Smooth muscle cell (in vitro differentiated cells): ENCODE results near the gene CUX1. TPM values are rescaled to one million over a fixed set of nuclear protein-coding genes. Genes with fewer than 3 reads are reported as not detected.

Experiments used
- DNase-seq: peaks from one replicate; lab custom pipeline; 2025; ENCODE audit not compliant: unreplicated experiment; lab: John Stamatoyannopoulos, UW
- H2AFZ ChIP-seq: fragments of 200-600 bp; sonication (generic); 2 replicates; pipeline ENCODE4 v1.6.0; 2016; ENCODE audit warnings: antibody characterized with exemption, low read depth, mild to moderate bottlenecking
- H3F3A ChIP-seq: fragments of 200-600 bp; sonication (generic); 2 replicates; pipeline ENCODE4 v1.6.0; 2017; ENCODE audit warnings: antibody characterized with exemption, low read depth
- H3K27ac ChIP-seq: fragments of 200-600 bp; sonication (generic); 2 replicates; pipeline ENCODE4 v1.5.1; 2016; ENCODE audit warnings: low read depth, mild to moderate bottlenecking
- H3K27me3 ChIP-seq: fragments of 200-600 bp; sonication (generic); 2 replicates; pipeline ENCODE4 v1.6.1; 2016; ENCODE audit warnings: low read depth, mild to moderate bottlenecking
- H3K36me3 ChIP-seq: fragments of 200-600 bp; sonication (generic); 2 replicates; pipeline ENCODE4 v1.5.1; 2016; ENCODE audit warnings: low read depth
- H3K4me1 ChIP-seq: fragments of 200-600 bp; sonication (generic); 2 replicates; pipeline ENCODE4 v1.5.1; 2016; ENCODE audit warnings: low read depth
- H3K4me2 ChIP-seq: fragments of 200-600 bp; sonication (generic); 2 replicates; pipeline ENCODE4 v1.6.0; 2016; ENCODE audit warnings: mild to moderate bottlenecking
- H3K4me3 ChIP-seq: fragments of 200-600 bp; sonication (generic); 2 replicates; pipeline ENCODE4 v1.5.1; 2016; ENCODE audit warnings: mild to moderate bottlenecking
- H3K79me2 ChIP-seq: fragments of 200-600 bp; sonication (generic); 2 replicates; pipeline ENCODE4 v1.6.0; 2016; ENCODE audit warnings: low read depth, mild to moderate bottlenecking
- H3K9ac ChIP-seq: fragments of 200-600 bp; sonication (generic); 2 replicates; pipeline ENCODE4 v1.6.0; 2016; ENCODE audit warnings: low read depth
- H3K9me3 ChIP-seq: fragments of 200-600 bp; sonication (generic); replicated peaks from 2 replicates; pipeline ENCODE4 v1.5.1; 2016; ENCODE audit warnings: low read depth
- H4K20me1 ChIP-seq: fragments of 200-600 bp; sonication (generic); 2 replicates; pipeline ENCODE4 v1.6.0; 2016; ENCODE audit warnings: low read depth
- CTCF ChIP-seq: fragments of 200-600 bp; sonication (generic); IDR thresholded peaks from 2 replicates; pipeline ENCODE4 v1.5.1; 2017; ENCODE audit warnings: borderline replicate concordance, mild to moderate bottlenecking, antibody characterized with exemption; ENCODE audit not compliant: insufficient read depth, poor library complexity, severe bottlenecking
- WGBS: methylation state at CpG from one replicate; pipeline ENCODE4 v1.1.7; 2016; ENCODE audit warnings: low lambda C conversion rate; 5-methylcytosine and 5-hydroxymethylcytosine counted together
- polyA plus RNA-seq: library from polyadenylated mRNA; unstranded; fragments of >200 nt; fragmentation: Nextera tagmentation; extraction: Ambion mirVana; gene quantifications from 2 replicates; pipeline ENCODE4 v1.2.1, GENCODE V29; 2016
- total RNA-seq: library from RNA; depleted of rRNA; stranded (reverse); fragments of >200 nt; gene quantifications from 2 replicates; pipeline ENCODE4 v1.2.3, GENCODE V29; 2014

Gene CUX1
- total and polyA plus RNA-seq, 2 experiments from 2014 or later: 56.3 to 78.4 TPM

DNA sequence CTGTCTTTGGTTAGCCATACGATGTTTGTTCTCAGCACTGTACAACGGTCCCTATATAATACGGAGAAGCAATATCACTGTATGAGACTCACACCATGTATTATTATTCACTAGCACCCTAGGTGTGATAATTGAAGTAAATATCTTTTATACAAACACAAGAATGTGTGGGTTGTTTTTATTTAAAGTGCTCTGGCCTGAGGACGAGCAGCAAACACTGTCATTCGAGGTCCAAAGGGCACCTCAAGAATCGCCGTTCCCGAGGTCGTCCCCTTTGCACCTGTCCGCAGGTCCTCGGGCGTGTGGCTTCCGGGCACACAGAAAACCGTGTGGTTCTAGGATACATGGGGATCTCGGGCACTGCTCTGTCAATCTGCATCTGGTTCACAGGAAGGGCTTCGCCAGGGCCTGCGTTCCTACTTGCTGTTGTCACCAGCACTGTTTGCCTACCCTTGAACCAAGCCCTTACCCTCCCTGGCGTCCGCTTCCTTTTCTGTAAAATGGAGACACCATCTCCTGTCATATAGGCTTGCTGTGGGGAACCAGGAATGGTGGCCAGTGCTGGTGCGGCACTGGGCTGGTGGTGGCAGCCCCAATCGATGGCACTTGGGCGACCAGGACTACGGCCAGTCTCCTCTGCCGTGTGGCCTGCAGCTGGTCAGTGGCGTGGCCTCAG, 440.8 kb downstream of the CUX1 start:
- Histone ChIP-seq H3K4me1 (no peaks in the 10 kb centered on the region), H3K27ac (no peak overlapping the region), H3F3A (no peaks in the 10 kb centered on the region), H3K27me3 (no peaks in the 10 kb centered on the region), H3K9me3 (no peaks in the 10 kb centered on the region), H3K4me3 (no peak overlapping the region), H3K36me3 (no peaks in the 10 kb centered on the region), H3K9ac (no peak overlapping the region), H3K79me2 (no peaks in the 10 kb centered on the region), H2AFZ (no peak overlapping the region), H4K20me1 (peaks cover 13% of the 10 kb centered on the region), H3K4me2 (no peak overlapping the region)
- no peak for TF ChIP-seq CTCF
- DNase-seq: no peak
- WGBS: 96% methylated on average over 25 of the region's 25 CpGs

DNA sequence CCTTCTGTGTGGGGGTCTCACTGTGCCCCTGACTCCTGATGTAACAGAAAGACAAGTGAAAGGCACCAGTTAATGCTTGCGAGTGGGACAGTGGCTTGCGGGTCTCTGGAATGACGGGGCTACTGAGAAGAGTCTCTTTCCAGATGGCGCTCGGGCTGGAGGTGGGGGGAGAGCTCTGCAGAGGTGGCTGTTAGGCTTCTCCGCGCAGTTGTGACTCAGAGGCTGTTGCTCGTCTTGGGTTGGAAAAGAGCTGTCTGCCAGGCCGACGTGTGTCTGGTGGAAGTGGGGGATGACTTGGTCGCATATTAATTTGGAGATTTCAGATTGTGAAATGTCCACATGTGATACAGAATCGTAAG, 441.3 kb downstream of the CUX1 start:
- Histone ChIP-seq H3K9me3 (no peaks in the 10 kb centered on the region), H4K20me1 (peaks cover 8% of the 10 kb centered on the region), H2AFZ (no peak overlapping the region), H3K4me1 (no peaks in the 10 kb centered on the region), H3K9ac (no peak overlapping the region), H3K36me3 (no peaks in the 10 kb centered on the region), H3K27me3 (no peaks in the 10 kb centered on the region), H3K4me2 (no peak overlapping the region), H3K4me3 (no peak overlapping the region), H3K27ac (peak overlapping the region; percentile 77), H3F3A (no peaks in the 10 kb centered on the region), H3K79me2 (no peaks in the 10 kb centered on the region)
- no peak for TF ChIP-seq CTCF
- no peak for DNase-seq
- 34% methylated on average over 12 of the region's 12 CpGs for WGBS

DNA sequence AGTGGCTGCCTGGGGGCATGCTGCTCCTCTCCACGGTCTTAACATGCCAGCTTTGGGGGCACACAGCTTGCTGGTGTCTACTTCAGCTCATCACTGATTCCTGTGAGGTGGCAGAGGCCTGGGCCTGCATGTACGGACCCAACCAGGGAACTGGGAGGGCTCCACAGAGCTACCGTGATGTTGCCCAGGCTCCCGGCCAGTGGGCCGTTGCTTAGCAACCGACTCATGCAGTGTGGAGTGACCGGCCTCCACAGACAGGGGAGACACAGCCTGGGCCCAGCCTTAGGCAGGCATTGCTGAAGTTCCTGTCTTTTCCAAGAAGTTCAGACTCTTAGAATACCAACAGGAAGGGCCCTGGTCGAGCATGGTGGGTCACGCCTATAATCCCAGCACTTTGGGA, 443.4 kb downstream of the CUX1 start:
- peaks cover 5% of the 10 kb centered on the region for H4K20me1 ChIP-seq
- peak overlapping the region; percentile 67 for H3K27ac ChIP-seq
- H3K4me3 ChIP-seq: no peak overlapping the region
- no peaks in the 10 kb centered on the region for H3K79me2 ChIP-seq
- TF ChIP-seq CTCF: no peak
- H3K4me1 ChIP-seq: no peaks in the 10 kb centered on the region
- no peak overlapping the region for H3K9ac ChIP-seq
- H3K27me3 ChIP-seq: no peaks in the 10 kb centered on the region
- no peaks in the 10 kb centered on the region for H3K36me3 ChIP-seq
- peak; percentile 10 for DNase-seq
- no peaks in the 10 kb centered on the region for H3F3A ChIP-seq
- no peak overlapping the region for H3K4me2 ChIP-seq
- H3K9me3 ChIP-seq: no peaks in the 10 kb centered on the region
- WGBS: 52% methylated on average over 9 of the region's 9 CpGs
- no peak overlapping the region for H2AFZ ChIP-seq

DNA sequence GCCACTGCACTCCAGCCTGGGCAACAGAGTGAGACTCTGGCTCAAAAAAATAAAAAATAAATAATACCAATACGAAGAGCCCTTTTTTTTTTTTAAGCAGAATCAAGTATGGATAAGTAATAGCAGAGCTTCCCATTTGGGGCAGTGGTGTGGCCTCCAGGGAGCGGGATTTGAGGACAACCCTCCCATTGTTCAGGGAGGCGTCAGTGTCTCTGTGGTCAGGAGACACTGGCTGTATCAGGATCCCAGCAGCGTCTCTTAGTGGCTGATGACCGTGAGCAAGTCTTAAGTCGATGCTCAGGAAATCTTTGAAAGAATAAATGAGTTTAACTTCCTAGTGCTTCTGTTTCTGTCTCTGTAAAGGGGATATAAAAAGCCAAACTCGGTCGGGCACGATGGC, 444.0 kb downstream of the CUX1 start:
- no peak for TF ChIP-seq CTCF
- Histone ChIP-seq H3F3A (no peaks in the 10 kb centered on the region), H3K27me3 (no peaks in the 10 kb centered on the region), H2AFZ (no peak overlapping the region), H4K20me1 (peaks cover 5% of the 10 kb centered on the region), H3K4me2 (no peak overlapping the region), H3K9me3 (no peaks in the 10 kb centered on the region), H3K4me1 (no peaks in the 10 kb centered on the region), H3K36me3 (no peaks in the 10 kb centered on the region), H3K9ac (no peak overlapping the region), H3K79me2 (no peaks in the 10 kb centered on the region), H3K4me3 (no peak overlapping the region), H3K27ac (peak overlapping the region; percentile 67)
- no peak for DNase-seq
- 84% methylated on average over 9 of the region's 9 CpGs for WGBS
